ENCODE results near the gene GK.

- TF ChIP-seq CTCF (IDR thresholded peaks at IDR 0.05; ENCODE audit: insufficient read depth, low read length): no peak
- TF ChIP-seq GABPA (IDR thresholded peaks at IDR 0.05; ENCODE audit: low read depth): no peak
- no peak for TF ChIP-seq REST (IDR thresholded peaks at IDR 0.05; ENCODE audit: insufficient replicate concordance, low read depth)
- no peak for TF ChIP-seq POLR2AphosphoS5 (IDR thresholded peaks at IDR 0.05; ENCODE audit: low read depth)
- TF ChIP-seq SPI1 (IDR thresholded peaks at IDR 0.05; ENCODE audit: borderline replicate concordance, low read depth): no peak
Observed at GRCh38 chrX:30627818-30628652, 25.2 kb upstream of the GK start.
